IMR-90 (cell line): ENCODE results near the gene LIMS3.
"Not testable (repeated sequence)": the region's sequence is repeated elsewhere in the genome, so short reads cannot be mapped to it uniquely, and the experiment has no call there.

Source experiments
- BHLHE40 ChIP-seq: fragments of 150-350 bp; IDR thresholded peaks from 2 replicates; pipeline ENCODE4 v1.6.1; 2016; ENCODE audit warnings: mild to moderate bottlenecking, low read depth, low read length
- MAZ ChIP-seq: IDR thresholded peaks from 2 replicates; pipeline ENCODE4 v1.6.1; 2012; ENCODE audit warnings: low read depth, mild to moderate bottlenecking, low read length, improper control_type of control experiment, moderate library complexity, borderline replicate concordance
- NFE2L2 ChIP-seq: fragments of 150-350 bp; IDR thresholded peaks from 2 replicates; pipeline ENCODE4 v1.6.1; 2016; ENCODE audit warnings: low read depth, mild to moderate bottlenecking, low read length
- POLR2A ChIP-seq: IDR thresholded peaks from 2 replicates; pipeline ENCODE4 v1.6.1; 2012; ENCODE audit warnings: mild to moderate bottlenecking, low read depth, low read length
- RCOR1 ChIP-seq: IDR thresholded peaks from 2 replicates; pipeline ENCODE4 v1.6.1; 2012; ENCODE audit warnings: mild to moderate bottlenecking, low read length, improper control_type of control experiment; ENCODE audit not compliant: insufficient replicate concordance
- TF ChIP-seq, protein P1 (sequence below): conservative IDR thresholded peaks from 2 replicates; pipeline ENCODE4 v1.5.1; 2012; ENCODE audit warnings: mild to moderate bottlenecking, low read depth, low read length, improper control_type of control experiment

DNA sequence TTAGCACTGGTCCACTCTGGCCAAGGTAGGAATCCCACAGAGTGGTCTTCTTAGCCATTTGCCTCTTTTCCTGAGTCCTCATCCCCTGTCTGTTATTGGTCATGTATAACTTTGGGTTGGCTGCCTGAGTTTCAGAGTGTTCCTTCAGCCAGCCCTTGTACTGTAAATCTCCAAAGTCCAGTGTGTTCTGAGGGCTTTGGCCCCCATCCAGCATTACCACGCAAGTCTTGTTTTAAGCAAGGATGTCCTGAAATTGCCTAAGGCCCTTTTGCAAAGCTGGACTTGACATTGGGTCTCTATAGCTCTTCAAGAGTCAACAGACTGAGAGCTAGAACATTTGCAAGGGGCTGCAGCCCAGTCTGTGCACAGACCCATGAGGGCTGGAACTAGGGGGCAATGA is 68.4 kb downstream of the LIMS3 start:
- TF ChIP-seq, protein P1, sequence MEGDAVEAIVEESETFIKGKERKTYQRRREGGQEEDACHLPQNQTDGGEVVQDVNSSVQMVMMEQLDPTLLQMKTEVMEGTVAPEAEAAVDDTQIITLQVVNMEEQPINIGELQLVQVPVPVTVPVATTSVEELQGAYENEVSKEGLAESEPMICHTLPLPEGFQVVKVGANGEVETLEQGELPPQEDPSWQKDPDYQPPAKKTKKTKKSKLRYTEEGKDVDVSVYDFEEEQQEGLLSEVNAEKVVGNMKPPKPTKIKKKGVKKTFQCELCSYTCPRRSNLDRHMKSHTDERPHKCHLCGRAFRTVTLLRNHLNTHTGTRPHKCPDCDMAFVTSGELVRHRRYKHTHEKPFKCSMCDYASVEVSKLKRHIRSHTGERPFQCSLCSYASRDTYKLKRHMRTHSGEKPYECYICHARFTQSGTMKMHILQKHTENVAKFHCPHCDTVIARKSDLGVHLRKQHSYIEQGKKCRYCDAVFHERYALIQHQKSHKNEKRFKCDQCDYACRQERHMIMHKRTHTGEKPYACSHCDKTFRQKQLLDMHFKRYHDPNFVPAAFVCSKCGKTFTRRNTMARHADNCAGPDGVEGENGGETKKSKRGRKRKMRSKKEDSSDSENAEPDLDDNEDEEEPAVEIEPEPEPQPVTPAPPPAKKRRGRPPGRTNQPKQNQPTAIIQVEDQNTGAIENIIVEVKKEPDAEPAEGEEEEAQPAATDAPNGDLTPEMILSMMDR: not testable (repeated sequence)
- not testable (repeated sequence) for TF ChIP-seq BHLHE40, NFE2L2, MAZ, POLR2A, RCOR1
